PC-3 (cell line): ENCODE results near the gene CFAP20DC. TPM values are rescaled to one million over a fixed set of nuclear protein-coding genes. Genes with fewer than 3 reads are reported as not detected.

Experiments
- ATAC-seq: fragments of 200-7000 bp; cut with Tn5 transposase; 2 replicates; pipeline ENCODE4 v1.9.1; 2020; ENCODE audit warnings: mild to moderate bottlenecking, moderate library complexity
- BruUV-seq: library from RNA; stranded (reverse); fragments of 400-500 nt; replicated peaks from 2 replicates; lab custom pipeline; 2021; lab: Mats Ljungman, UMichigan
- CTCF ChIA-PET: fragments of 300-600 bp; sonication (Branson Sonifier 250); formaldehyde crosslinking; loops from one replicate; lab custom pipeline; 2022; ENCODE audit warnings: antibody characterized with exemption; lab: Charles Lee
- POLR2A ChIA-PET: fragments of 300-600 bp; sonication (Branson Sonifier 250); formaldehyde crosslinking; loops from one replicate; lab custom pipeline; 2022; ENCODE audit warnings: antibody characterized with exemption; ENCODE audit not compliant: unreplicated experiment; lab: Charles Lee
- DNase-seq: peaks from one replicate; pipeline ENCODE4 v3.0.0-alpha.2; 2015
- H2AFZ ChIP-seq: fragments of 300-600 bp; sonication (generic); 2 replicates; pipeline ENCODE4 v1.6.0; 2016; ENCODE audit warnings: antibody characterized with exemption, low read length
- H3F3A ChIP-seq: fragments of 300-600 bp; sonication (generic); one replicate; pipeline ENCODE4 v1.6.0; 2017; ENCODE audit warnings: antibody characterized with exemption, low read length, control low read depth, mild to moderate bottlenecking; ENCODE audit not compliant: unreplicated experiment
- H3K27ac ChIP-seq: fragments of 300-600 bp; sonication (generic); 2 replicates; pipeline ENCODE4 v1.5.1; 2016; ENCODE audit warnings: mild to moderate bottlenecking, low read length
- H3K27me3 ChIP-seq: fragments of 300-600 bp; sonication (generic); 2 replicates; pipeline ENCODE4 v1.6.1; 2016; ENCODE audit warnings: low read length, mixed read lengths
- H3K36me3 ChIP-seq: fragments of 300-600 bp; sonication (generic); 2 replicates; pipeline ENCODE4 v1.6.1; 2016; ENCODE audit warnings: low read depth, mixed run types, low read length, mixed read lengths
- H3K4me1 ChIP-seq: fragments of 300-600 bp; sonication (generic); 2 replicates; pipeline ENCODE4 v1.5.1; 2016; ENCODE audit warnings: low read length; ENCODE audit not compliant: insufficient read depth
- H3K4me2 ChIP-seq: fragments of 300-600 bp; sonication (generic); 2 replicates; pipeline ENCODE4 v1.6.0; 2016; ENCODE audit warnings: low read length
- H3K4me3 ChIP-seq: fragments of 300-600 bp; sonication (generic); 2 replicates; pipeline ENCODE4 v1.5.1; 2016; ENCODE audit warnings: mild to moderate bottlenecking, low read length, mixed read lengths
- H3K79me2 ChIP-seq: fragments of 300-600 bp; sonication (generic); 2 replicates; pipeline ENCODE4 v1.6.1; 2017; ENCODE audit warnings: low read length, mixed read lengths
- H3K9ac ChIP-seq: fragments of 300-600 bp; sonication (generic); 2 replicates; pipeline ENCODE4 v1.6.0; 2016; ENCODE audit warnings: mild to moderate bottlenecking, low read length
- H3K9me2 ChIP-seq: fragments of 300-600 bp; sonication (generic); replicated peaks from 2 replicates; pipeline ENCODE4 v1.6.1; 2016; ENCODE audit warnings: mixed run types, low read length, mixed read lengths
- H3K9me3 ChIP-seq: fragments of 300-600 bp; sonication (generic); 2 replicates; pipeline ENCODE4 v1.6.1; 2016; ENCODE audit warnings: low read length, mixed read lengths
- H4K20me1 ChIP-seq: fragments of 300-600 bp; sonication (generic); 2 replicates; pipeline ENCODE4 v1.6.1; 2016; ENCODE audit warnings: low read length, mixed read lengths
- CTCF ChIP-seq: fragments of 300-600 bp; sonication (generic); conservative IDR thresholded peaks from 2 replicates; pipeline ENCODE4 v1.5.1; 2017; ENCODE audit warnings: antibody characterized with exemption, low read depth, mild to moderate bottlenecking, low read length
- EZH2 ChIP-seq: fragments of 300-600 bp; sonication (generic); IDR thresholded peaks from one replicate; pipeline ENCODE4 v1.6.1; 2017; ENCODE audit warnings: antibody characterized with exemption, mild to moderate bottlenecking, low read length; ENCODE audit not compliant: unreplicated experiment
- EZH2phosphoT487 ChIP-seq: fragments of 300-600 bp; sonication (generic); IDR thresholded peaks from 2 replicates; pipeline ENCODE4 v1.6.1; 2018; ENCODE audit warnings: mild to moderate bottlenecking, antibody characterized with exemption, low read length, borderline replicate concordance
- intact Hi-C: fragments of 100-400 bp; cut with micrococcal nuclease; formaldehyde crosslinking; loops from 2 replicates; pipeline ENCODE4 v1.9.0; 2023
- total RNA-seq: library from RNA; depleted of rRNA; stranded (reverse); fragments of >200 nt; gene quantifications from 2 replicates; pipeline ENCODE4 v1.2.3, GENCODE V29; 2014

CFAP20DC gene
- total RNA-seq, 1 experiment from 2014 or later: 15.4 TPM

GRCh38 chr3:58837856-58838255 lies 212.0 kb downstream of the CFAP20DC start:
- Histone ChIP-seq H3K9ac (no peak overlapping the region), H3K36me3 (no peaks in the 10 kb centered on the region), H3K27ac (no peak overlapping the region), H3K9me3 (no peaks in the 10 kb centered on the region), H3K79me2 (no peaks in the 10 kb centered on the region), H2AFZ (no peak overlapping the region), H3K4me2 (no peak overlapping the region), H4K20me1 (no peaks in the 10 kb centered on the region), H3F3A (no peaks in the 10 kb centered on the region), H3K4me3 (no peak overlapping the region), H3K9me2 (no peaks in the 10 kb centered on the region), H3K27me3 (no peaks in the 10 kb centered on the region), H3K4me1 (no peaks in the 10 kb centered on the region)
- ChIA-PET CTCF (no interaction called here), POLR2A (no interaction called here)
- TF ChIP-seq EZH2phosphoT487: no peak
- TF ChIP-seq CTCF: no peak
- TF ChIP-seq EZH2: no peak
- intact Hi-C loops: no loop called here
- no TSS peak for BruUV-seq
- no peak for ATAC-seq
- DNase-seq: no peak

GRCh38 chr3:58837141-58837843 lies 212.5 kb downstream of the CFAP20DC start:
- H3K9me2 ChIP-seq: no peaks in the 10 kb centered on the region
- H3F3A ChIP-seq: no peaks in the 10 kb centered on the region
- ATAC-seq (no peak), DNase-seq (no peak)
- no peak overlapping the region for H3K9ac ChIP-seq
- H3K36me3 ChIP-seq: no peaks in the 10 kb centered on the region
- no peaks in the 10 kb centered on the region for H4K20me1 ChIP-seq
- H3K9me3 ChIP-seq: no peaks in the 10 kb centered on the region
- intact Hi-C loops: no loop called here
- TF ChIP-seq CTCF: no peak
- TF ChIP-seq EZH2phosphoT487: no peak
- no peak for TF ChIP-seq EZH2
- no peak overlapping the region for H2AFZ ChIP-seq
- no peaks in the 10 kb centered on the region for H3K4me1 ChIP-seq
- BruUV-seq: no TSS peak
- no peaks in the 10 kb centered on the region for H3K79me2 ChIP-seq
- ChIA-PET CTCF (no interaction called here), POLR2A (no interaction called here)
- H3K27me3 ChIP-seq: no peaks in the 10 kb centered on the region
- no peak overlapping the region for H3K4me2 ChIP-seq
- H3K27ac ChIP-seq: no peak overlapping the region
- no peak overlapping the region for H3K4me3 ChIP-seq

- DNase-seq: peak; percentile 35
- H2AFZ ChIP-seq: no peak overlapping the region
- H3K9ac ChIP-seq: no peak overlapping the region
- ChIA-PET CTCF (no interaction called here), POLR2A (no interaction called here)
- ATAC-seq: 0 out of 2 replicates have a peak, but pooled peaks have one; percentile 13
- H3K9me3 ChIP-seq: no peaks in the 10 kb centered on the region
- no peak overlapping the region for H3K4me3 ChIP-seq
- no peaks in the 10 kb centered on the region for H4K20me1 ChIP-seq
- H3K36me3 ChIP-seq: no peaks in the 10 kb centered on the region
- no peaks in the 10 kb centered on the region for H3K79me2 ChIP-seq
- TF ChIP-seq CTCF (no peak), EZH2phosphoT487 (no peak), EZH2 (no peak)
- H3K4me1 ChIP-seq: no peaks in the 10 kb centered on the region
- BruUV-seq: no TSS peak
- intact Hi-C loops: no loop called here
- H3K4me2 ChIP-seq: no peak overlapping the region
- no peaks in the 10 kb centered on the region for H3F3A ChIP-seq
- no peaks in the 10 kb centered on the region for H3K27me3 ChIP-seq
- no peak overlapping the region for H3K27ac ChIP-seq
- H3K9me2 ChIP-seq: no peaks in the 10 kb centered on the region
Measured at GRCh38 chr3:58835086-58835485, 214.7 kb downstream of the CFAP20DC start.
